A673 (cell line): ENCODE data around the gene CDC42EP4. TPM values are rescaled to one million over a fixed set of nuclear protein-coding genes. Genes with fewer than 3 reads are reported as not detected.

Experiments used
- BruUV-seq: library from RNA; stranded (reverse); fragments of 400-500 nt; replicated peaks from 2 replicates; lab custom pipeline; 2021; lab: Mats Ljungman, UMichigan
- CTCF ChIA-PET: fragments of 300-600 bp; sonication (Branson Sonifier 250); formaldehyde crosslinking; loops from one replicate; lab custom pipeline; 2022; ENCODE audit warnings: antibody characterized with exemption; lab: Charles Lee
- POLR2A ChIA-PET: fragments of 300-600 bp; sonication (Branson Sonifier 250); formaldehyde crosslinking; loops from one replicate; lab custom pipeline; 2022; ENCODE audit warnings: antibody characterized with exemption; ENCODE audit not compliant: low non-redundant PET; lab: Charles Lee
- DNase-seq: peaks from one replicate; pipeline ENCODE4 v3.0.0-alpha.2; 2015; ENCODE audit warnings: low spot score
- H3K27ac ChIP-seq: fragments of 200-600 bp; sonication (generic); 2 replicates; pipeline ENCODE4 v1.5.1; 2016; ENCODE audit warnings: mixed run types, low read depth, mild to moderate bottlenecking, mixed read lengths, antibody characterized with exemption, low read length; ENCODE audit not compliant: poor library complexity, severe bottlenecking
- H3K27me3 ChIP-seq: fragments of 200-600 bp; sonication (generic); replicated peaks from 2 replicates; pipeline ENCODE4 v1.6.1; 2017; ENCODE audit warnings: mixed run types, low read depth, mild to moderate bottlenecking, mixed read lengths, antibody characterized with exemption, low read length; ENCODE audit not compliant: insufficient read depth, poor library complexity
- H3K36me3 ChIP-seq: fragments of 200-600 bp; sonication (generic); 2 replicates; pipeline ENCODE4 v1.6.1; 2016; ENCODE audit warnings: mixed run types, mild to moderate bottlenecking, mixed read lengths, antibody characterized with exemption, low read length; ENCODE audit not compliant: insufficient read depth, poor library complexity, severe bottlenecking
- H3K4me1 ChIP-seq: fragments of 200-600 bp; sonication (generic); 2 replicates; pipeline ENCODE4 v1.6.1; 2017; ENCODE audit warnings: mixed run types, mild to moderate bottlenecking, mixed read lengths, antibody characterized with exemption, low read length; ENCODE audit not compliant: insufficient read depth, poor library complexity, severe bottlenecking
- H3K4me3 ChIP-seq: fragments of 200-600 bp; sonication (generic); 2 replicates; pipeline ENCODE4 v1.5.1; 2016; ENCODE audit warnings: low read depth, mixed run types, mild to moderate bottlenecking, mixed read lengths, low read length; ENCODE audit not compliant: poor library complexity, severe bottlenecking
- H3K9me3 ChIP-seq: fragments of 200-600 bp; sonication (generic); 2 replicates; pipeline ENCODE4 v1.6.1; 2016; ENCODE audit warnings: mixed run types, low read depth, mild to moderate bottlenecking, mixed read lengths, antibody characterized with exemption, low read length; ENCODE audit not compliant: poor library complexity, severe bottlenecking
- CTCF ChIP-seq: fragments of 300-800, 200-600 bp; sonication (generic); conservative IDR thresholded peaks from 2 replicates; pipeline ENCODE4 v1.5.1; 2017; ENCODE audit warnings: low read depth, mild to moderate bottlenecking, antibody characterized with exemption, low read length, moderate library complexity, mixed read lengths
- EZH2 ChIP-seq: fragments of 200-600 bp; sonication (generic); IDR thresholded peaks from 2 replicates; pipeline ENCODE4 v1.6.1; 2017; ENCODE audit warnings: borderline replicate concordance, low read depth, mild to moderate bottlenecking, mixed read lengths, antibody characterized with exemption, low read length; ENCODE audit not compliant: poor library complexity, severe bottlenecking
- intact Hi-C: fragments of 100-400 bp; cut with micrococcal nuclease; formaldehyde crosslinking; loops from one replicate; pipeline ENCODE4 v1.10.0; 2022; ENCODE audit not compliant: unreplicated experiment
- total RNA-seq: library from RNA; stranded (reverse); gene quantifications from 2 replicates; pipeline ENCODE4 v1.2.3, GENCODE V29; 2021

The CDC42EP4 gene
- total RNA-seq, 1 experiment from 2014 or later: 37.5 TPM

GRCh38 chr17:73325527-73325842, 13.7 kb upstream of the CDC42EP4 start:
- CTCF ChIA-PET: no interaction called here
- no peaks in the 10 kb centered on the region for H3K27me3 ChIP-seq
- H3K4me1 ChIP-seq: no peaks in the 10 kb centered on the region
- H3K36me3 ChIP-seq: no peaks in the 10 kb centered on the region
- H3K9me3 ChIP-seq: no peaks in the 10 kb centered on the region
- POLR2A ChIA-PET: no interaction called here
- DNase-seq: no peak
- TF ChIP-seq EZH2 (no peak), CTCF (no peak)
- no peak overlapping the region for H3K27ac ChIP-seq
- no peak overlapping the region for H3K4me3 ChIP-seq
- no TSS peak for BruUV-seq
- intact Hi-C loops: no loop called here

- Histone ChIP-seq H3K27me3 (no peaks in the 10 kb centered on the region), H3K9me3 (no peaks in the 10 kb centered on the region), H3K4me1 (no peaks in the 10 kb centered on the region), H3K4me3 (no peak overlapping the region), H3K36me3 (no peaks in the 10 kb centered on the region), H3K27ac (no peak overlapping the region)
- CTCF ChIA-PET: no interaction called here
- POLR2A ChIA-PET: no interaction called here
- intact Hi-C loops: no loop called here
- no peak for TF ChIP-seq EZH2
- TF ChIP-seq CTCF: no peak
- BruUV-seq: no TSS peak
- DNase-seq: no peak
Observed at GRCh38 chr17:73324711-73325526, 13.1 kb upstream of the CDC42EP4 start.

- Histone ChIP-seq H3K27ac (no peak overlapping the region), H3K27me3 (no peaks in the 10 kb centered on the region), H3K9me3 (no peaks in the 10 kb centered on the region), H3K4me3 (no peak overlapping the region), H3K36me3 (no peaks in the 10 kb centered on the region), H3K4me1 (no peaks in the 10 kb centered on the region)
- no TSS peak for BruUV-seq
- intact Hi-C loops: no loop called here
- ChIA-PET POLR2A (no interaction called here), CTCF (no interaction called here)
- DNase-seq: no peak
- TF ChIP-seq EZH2: no peak
- no peak for TF ChIP-seq CTCF
Observed at GRCh38 chr17:73324160-73324475, 12.3 kb upstream of the CDC42EP4 start.
